ENCODE data around the gene PCDHB7.
"Not testable (repeated sequence)": the region's sequence is repeated elsewhere in the genome, so short reads cannot be mapped to it uniquely, and the experiment has no call there.

- not testable (repeated sequence) for TF ChIP-seq CTCF (IDR thresholded peaks at IDR 0.05; ENCODE audit: extremely low read depth in 1 of 2, insufficient read depth in 1 of 2, low read depth in 1 of 2, low read length in 2 of 2); MYC (IDR thresholded peaks at IDR 0.05; ENCODE audit: low read depth, low read length)
Measured at GRCh38 chr5:141216035-141216434, 43.6 kb downstream of the PCDHB7 start.

Data from endothelial cell of umbilical vein (primary cell).